ENCODE measurements around the gene SETD2.
A peak's percentile ranks its signal among the peaks of the same experiment; 100 is the strongest.

The SETD2 gene

GRCh38 chr3:46999516-47000197 is 164.3 kb downstream of the SETD2 start:
- TF ChIP-seq GABPA (IDR thresholded peaks at IDR 0.05; ENCODE audit: low read depth) (no peak), SPI1 (IDR thresholded peaks at IDR 0.05; ENCODE audit: borderline replicate concordance, low read depth) (no peak), REST (IDR thresholded peaks at IDR 0.05; ENCODE audit: insufficient replicate concordance, low read depth) (no peak), CTCF (IDR thresholded peaks at IDR 0.05; ENCODE audit: insufficient read depth, low read length) (no peak), POLR2AphosphoS5 (IDR thresholded peaks at IDR 0.05; ENCODE audit: low read depth) (no peak)

GRCh38 chr3:46998852-46999515 is 164.9 kb downstream of the SETD2 start:
- TF ChIP-seq CTCF (IDR thresholded peaks at IDR 0.05; ENCODE audit: insufficient read depth, low read length): no peak
- no peak for TF ChIP-seq REST (IDR thresholded peaks at IDR 0.05; ENCODE audit: insufficient replicate concordance, low read depth)
- TF ChIP-seq POLR2AphosphoS5 (IDR thresholded peaks at IDR 0.05; ENCODE audit: low read depth): no peak
- TF ChIP-seq GABPA (IDR thresholded peaks at IDR 0.05; ENCODE audit: low read depth): no peak
- TF ChIP-seq SPI1 (IDR thresholded peaks at IDR 0.05; ENCODE audit: borderline replicate concordance, low read depth): no peak
- Histone ChIP-seq H3K27ac (replicated peaks) (no peak overlapping the region), H3K4me3 (replicated peaks; ENCODE audit: insufficient read depth, low read length) (no peak overlapping the region), H3K27me3 (ENCODE audit: insufficient read depth, poor library complexity, severe bottlenecking) (no peaks in the 10 kb centered on the region)
- no peak for DNase-seq (ENCODE audit: low read depth in 1 of 2, low spot score in 1 of 2)

More at GRCh38 chr3:46999516-47000197, 164.3 kb downstream of the SETD2 start:
- Histone ChIP-seq H3K27me3 (ENCODE audit: insufficient read depth, poor library complexity, severe bottlenecking) (no peaks in the 10 kb centered on the region), H3K27ac (replicated peaks) (no peak overlapping the region), H3K4me3 (replicated peaks; ENCODE audit: insufficient read depth, low read length) (no peak overlapping the region)
- no peak for DNase-seq (ENCODE audit: low read depth in 1 of 2, low spot score in 1 of 2)

- no peak overlapping the region for H3K4me3 ChIP-seq (replicated peaks; ENCODE audit: insufficient read depth, low read length)
- peak in 1 of 2 experiments; percentile 60 for DNase-seq (ENCODE audit: low read depth in 1 of 2, low spot score in 1 of 2)
These were observed 165.6 kb downstream of the SETD2 start for GRCh38 chr3:46998121-46998851.

More at GRCh38 chr3:46998121-46998851, 165.6 kb downstream of the SETD2 start:
- Histone ChIP-seq H3K27me3 (ENCODE audit: insufficient read depth, poor library complexity, severe bottlenecking) (no peaks in the 10 kb centered on the region), H3K27ac (replicated peaks) (no peak overlapping the region)
- no peak for TF ChIP-seq SPI1 (IDR thresholded peaks at IDR 0.05; ENCODE audit: borderline replicate concordance, low read depth)
- TF ChIP-seq CTCF (IDR thresholded peaks at IDR 0.05; ENCODE audit: insufficient read depth, low read length): peak; percentile 76

Data from HL-60 (cell line).